ENCODE measurements around the gene COMMD4.
"Not testable (repeated sequence)": the region's sequence is repeated elsewhere in the genome, so short reads cannot be mapped to it uniquely, and the experiment has no call there.

COMMD4 gene

GRCh38 chr15:75342221-75342620 lies 6.4 kb downstream of the COMMD4 start:
- H3K9ac ChIP-seq (ENCODE audit: low read length): no peak overlapping the region

GRCh38 chr15:75343953-75344352 lies 8.1 kb downstream of the COMMD4 start:
- H3F3A ChIP-seq (ENCODE audit: insufficient read depth): peaks cover 12% of the 10 kb centered on the region

More at GRCh38 chr15:75342221-75342620, 6.4 kb downstream of the COMMD4 start:
- peaks cover 12% of the 10 kb centered on the region for H3F3A ChIP-seq (ENCODE audit: insufficient read depth)
- no peaks in the 10 kb centered on the region for H3K79me2 ChIP-seq (ENCODE audit: insufficient read depth, low read length)
- H4K20me1 ChIP-seq (ENCODE audit: low read depth, low read length): no peaks in the 10 kb centered on the region
- no peaks in the 10 kb centered on the region for H3K36me3 ChIP-seq (ENCODE audit: low read length)
- H3K27ac ChIP-seq (ENCODE audit: low read depth, low read length): no peak overlapping the region
- H3K9me3 ChIP-seq (ENCODE audit: insufficient read depth, low read length): no peaks in the 10 kb centered on the region
- no peaks in the 10 kb centered on the region for H3K9me2 ChIP-seq (replicated peaks; ENCODE audit: insufficient read depth, low read length)
- H3K4me2 ChIP-seq (ENCODE audit: low read depth, low read length, poor library complexity, severe bottlenecking): no peak overlapping the region
- TF ChIP-seq EZH2phosphoT487 (conservative IDR thresholded peaks at IDR 0.05; ENCODE audit: low read length): no peak
- TF ChIP-seq, protein P1, sequence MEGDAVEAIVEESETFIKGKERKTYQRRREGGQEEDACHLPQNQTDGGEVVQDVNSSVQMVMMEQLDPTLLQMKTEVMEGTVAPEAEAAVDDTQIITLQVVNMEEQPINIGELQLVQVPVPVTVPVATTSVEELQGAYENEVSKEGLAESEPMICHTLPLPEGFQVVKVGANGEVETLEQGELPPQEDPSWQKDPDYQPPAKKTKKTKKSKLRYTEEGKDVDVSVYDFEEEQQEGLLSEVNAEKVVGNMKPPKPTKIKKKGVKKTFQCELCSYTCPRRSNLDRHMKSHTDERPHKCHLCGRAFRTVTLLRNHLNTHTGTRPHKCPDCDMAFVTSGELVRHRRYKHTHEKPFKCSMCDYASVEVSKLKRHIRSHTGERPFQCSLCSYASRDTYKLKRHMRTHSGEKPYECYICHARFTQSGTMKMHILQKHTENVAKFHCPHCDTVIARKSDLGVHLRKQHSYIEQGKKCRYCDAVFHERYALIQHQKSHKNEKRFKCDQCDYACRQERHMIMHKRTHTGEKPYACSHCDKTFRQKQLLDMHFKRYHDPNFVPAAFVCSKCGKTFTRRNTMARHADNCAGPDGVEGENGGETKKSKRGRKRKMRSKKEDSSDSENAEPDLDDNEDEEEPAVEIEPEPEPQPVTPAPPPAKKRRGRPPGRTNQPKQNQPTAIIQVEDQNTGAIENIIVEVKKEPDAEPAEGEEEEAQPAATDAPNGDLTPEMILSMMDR (IDR thresholded peaks at IDR 0.05; ENCODE audit: insufficient read depth, low read length, poor library complexity, severe bottlenecking): no peak
- no peak overlapping the region for H2AFZ ChIP-seq (ENCODE audit: low read depth, low read length, severe bottlenecking)
- H3K4me3 ChIP-seq (ENCODE audit: insufficient read depth, low read length, poor library complexity, severe bottlenecking): no peak overlapping the region
- no peaks in the 10 kb centered on the region for H3K27me3 ChIP-seq (ENCODE audit: low read length)

GRCh38 chr15:75346796-75347221 lies 10.9 kb downstream of the COMMD4 start, which contains the start of gene NEIL1:
TSS of gene NEIL1 (plus strand) at chr15:75347039. CDS start at chr15:75348906, 1,867 bp downstream.
- Histone ChIP-seq H3K9me3 (ENCODE audit: insufficient read depth, low read length) (peaks cover 14% of the 10 kb centered on the region; the same call in 1 of the 2 replicates), H3K4me3 (ENCODE audit: insufficient read depth, low read length, poor library complexity, severe bottlenecking) (peak within 1 kb of the TSS; percentile 66), H3K36me3 (ENCODE audit: low read length) (no peaks in the 10 kb centered on the region), H3K9me2 (replicated peaks; ENCODE audit: insufficient read depth, low read length) (no peaks in the 10 kb centered on the region), H4K20me1 (ENCODE audit: low read depth, low read length) (no peaks in the 10 kb centered on the region), H3F3A (ENCODE audit: insufficient read depth) (peaks cover 16% of the 10 kb centered on the region), H2AFZ (ENCODE audit: low read depth, low read length, severe bottlenecking) (peak within 1 kb of the TSS; percentile 36), H3K79me2 (ENCODE audit: insufficient read depth, low read length) (no peaks in the 10 kb centered on the region), H3K4me2 (ENCODE audit: low read depth, low read length, poor library complexity, severe bottlenecking) (peak within 1 kb of the TSS; percentile 73), H3K27me3 (ENCODE audit: low read length) (no peaks in the 10 kb centered on the region), H3K9ac (ENCODE audit: low read length) (peak within 1 kb of the TSS; percentile 54), H3K27ac (ENCODE audit: low read depth, low read length) (peak within 1 kb of the TSS; percentile 83)
- no peak for TF ChIP-seq EZH2phosphoT487 (conservative IDR thresholded peaks at IDR 0.05; ENCODE audit: low read length)
- TF ChIP-seq, protein P1 (IDR thresholded peaks at IDR 0.05; ENCODE audit: insufficient read depth, low read length, poor library complexity, severe bottlenecking): no peak

More at GRCh38 chr15:75343953-75344352, 8.1 kb downstream of the COMMD4 start:
- not testable (repeated sequence) for H3K79me2 ChIP-seq (ENCODE audit: insufficient read depth, low read length); H3K9ac ChIP-seq (ENCODE audit: low read length); H4K20me1 ChIP-seq (ENCODE audit: low read depth, low read length); H3K9me2 ChIP-seq (replicated peaks; ENCODE audit: insufficient read depth, low read length); H3K4me2 ChIP-seq (ENCODE audit: low read depth, low read length, poor library complexity, severe bottlenecking); H3K27me3 ChIP-seq (ENCODE audit: low read length); H3K27ac ChIP-seq (ENCODE audit: low read depth, low read length); H2AFZ ChIP-seq (ENCODE audit: low read depth, low read length, severe bottlenecking); H3K9me3 ChIP-seq (ENCODE audit: insufficient read depth, low read length); H3K36me3 ChIP-seq (ENCODE audit: low read length); H3K4me3 ChIP-seq (ENCODE audit: insufficient read depth, low read length, poor library complexity, severe bottlenecking)

- Histone ChIP-seq H3K27ac (ENCODE audit: low read depth, low read length) (peak overlapping the region; percentile 83), H3K36me3 (ENCODE audit: low read length) (no peaks in the 10 kb centered on the region), H3K9ac (ENCODE audit: low read length) (peak overlapping the region; percentile 54), H3K79me2 (ENCODE audit: insufficient read depth, low read length) (no peaks in the 10 kb centered on the region), H3K27me3 (ENCODE audit: low read length) (no peaks in the 10 kb centered on the region), H3K4me3 (ENCODE audit: insufficient read depth, low read length, poor library complexity, severe bottlenecking) (peak overlapping the region; percentile 66), H2AFZ (ENCODE audit: low read depth, low read length, severe bottlenecking) (no peak overlapping the region), H3K9me2 (replicated peaks; ENCODE audit: insufficient read depth, low read length) (no peaks in the 10 kb centered on the region), H4K20me1 (ENCODE audit: low read depth, low read length) (no peaks in the 10 kb centered on the region), H3K4me2 (ENCODE audit: low read depth, low read length, poor library complexity, severe bottlenecking) (peak overlapping the region; percentile 73), H3K9me3 (ENCODE audit: insufficient read depth, low read length) (peaks cover 14% of the 10 kb centered on the region; the same call in 1 of the 2 replicates), H3F3A (ENCODE audit: insufficient read depth) (peaks cover 16% of the 10 kb centered on the region)
- no peak for TF ChIP-seq EZH2phosphoT487 (conservative IDR thresholded peaks at IDR 0.05; ENCODE audit: low read length)
- TF ChIP-seq, protein P1 (IDR thresholded peaks at IDR 0.05; ENCODE audit: insufficient read depth, low read length, poor library complexity, severe bottlenecking): no peak
Measured at GRCh38 chr15:75347222-75348033, 11.6 kb downstream of the COMMD4 start.
